Gastroesophageal sphincter (tissue), 4 donors: ENCODE data around the gene ST13. TPM values are rescaled to one million over a fixed set of nuclear protein-coding genes. Genes with fewer than 3 reads are reported as not detected.

Source experiments
- ATAC-seq: fragments of 150-250 bp; one replicate; pipeline ENCODE4 v1.9.1; 2016; ENCODE audit warnings: mild to moderate bottlenecking, moderate library complexity
- H3K27ac ChIP-seq, 4 donors: fragments of 200-600 bp; sonication (generic) in 3 of 4; 1 replicate in 3 of 4; 2 replicates in 1 of 4; pipeline ENCODE4 v1.5.1; 2016 to 2019
- H3K27me3 ChIP-seq: fragments of 200-600 bp; sonication (generic); one replicate; pipeline ENCODE4 v1.5.1; 2019
- H3K36me3 ChIP-seq, 2 donors: fragments of 200-600 bp; sonication (generic); one replicate each; pipeline ENCODE4 v1.5.1; 2019; ENCODE audit warnings: control low read depth in 1 of 2
- H3K4me1 ChIP-seq, 3 donors: fragments of 200-600 bp; sonication (generic); 1 replicate in 2 of 3; 2 replicates in 1 of 3; pipeline ENCODE4 v1.5.1; 2016 to 2019; ENCODE audit warnings: control low read depth in 2 of 3
- H3K4me3 ChIP-seq, 2 donors: fragments of 200-600 bp; sonication (generic); one replicate each; pipeline ENCODE4 v1.5.1; 2019; ENCODE audit warnings: mild to moderate bottlenecking in 1 of 2, moderate library complexity in 1 of 2
- H3K9me3 ChIP-seq, 3 donors: fragments of 200-600 bp; sonication (generic); one replicate each; pipeline ENCODE4 v1.5.1; 2017 to 2019; ENCODE audit warnings: control low read depth in 2 of 3
- EP300 ChIP-seq: sonication (generic); formaldehyde crosslinking; IDR thresholded peaks from one replicate; pipeline ENCODE4 v1.6.1; 2017; ENCODE audit warnings: antibody characterized with exemption, mild to moderate bottlenecking
- POLR2A ChIP-seq, 2 donors: fragments of 450-650 bp; IDR thresholded peaks; one replicate each; pipeline ENCODE4 v1.6.1; 2017; ENCODE audit warnings: antibody characterized with exemption in 2 of 2, mild to moderate bottlenecking in 2 of 2, moderate library complexity in 1 of 2
- POLR2AphosphoS5 ChIP-seq: sonication (generic); formaldehyde crosslinking; IDR thresholded peaks from one replicate; pipeline ENCODE4 v1.6.1; 2017; ENCODE audit warnings: antibody characterized with exemption
- WGBS, 2 donors: methylation state at CpG; one replicate each; pipeline ENCODE4 v1.1.5; 2018; ENCODE audit warnings: low coverage in 1 of 2; 5-methylcytosine and 5-hydroxymethylcytosine counted together
- total RNA-seq, 4 donors: library from RNA; depleted of rRNA; stranded (reverse); fragments of >200 nt; gene quantifications; one replicate each; pipeline ENCODE4 v1.1.0, GENCODE V29; 2016
- TF ChIP-seq, protein P1 (sequence below), 4 experiments: fragments of 200-600 bp in 2 of 4; fragments of 450-650 bp in 2 of 4; sonication (generic) in 1 of 4; IDR thresholded peaks; one replicate each; pipeline ENCODE4 v1.5.1; 2017 to 2019; ENCODE audit warnings: antibody characterized with exemption in 4 of 4, mild to moderate bottlenecking in 2 of 4, moderate library complexity in 2 of 4

Gene ST13
- total RNA-seq, 4 donors from 2014 or later = 179 to 239 (median 211) TPM

DNA sequence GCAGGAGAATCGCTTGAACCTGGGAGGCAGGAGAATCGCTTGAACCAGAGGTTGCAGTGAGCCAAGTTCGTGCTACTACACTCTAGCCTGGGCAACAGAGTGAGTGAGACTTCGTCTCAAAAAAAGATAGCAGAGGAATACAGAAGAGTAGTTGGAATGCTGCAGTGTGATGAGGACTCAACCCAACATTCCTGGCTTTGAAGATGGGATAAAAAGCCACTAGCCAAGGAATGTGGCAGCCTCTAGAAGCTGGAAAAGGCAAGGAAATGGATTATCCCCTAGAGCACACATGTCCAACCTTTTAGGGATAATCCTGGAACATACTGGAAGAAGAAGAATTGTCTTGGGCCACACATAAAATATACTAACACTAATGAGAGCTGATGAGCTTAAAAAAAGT, 51.2 kb downstream of the ST13 start:
- Histone ChIP-seq H3K27me3 (no peaks in the 10 kb centered on the region), H3K36me3 (no peaks in the 10 kb centered on the region), H3K4me3 (no peak overlapping the region), H3K9me3 (no peaks in the 10 kb centered on the region), H3K4me1 (peaks cover 0 to 6% (median 0%) of the 10 kb centered on the region in 3 donors), H3K27ac (no peak overlapping the region)
- no peak for ATAC-seq
- WGBS, 2 donors = 90 to 91% methylated on average over 2 to 4 of the region's 4 CpGs
- TF ChIP-seq, protein P1, sequence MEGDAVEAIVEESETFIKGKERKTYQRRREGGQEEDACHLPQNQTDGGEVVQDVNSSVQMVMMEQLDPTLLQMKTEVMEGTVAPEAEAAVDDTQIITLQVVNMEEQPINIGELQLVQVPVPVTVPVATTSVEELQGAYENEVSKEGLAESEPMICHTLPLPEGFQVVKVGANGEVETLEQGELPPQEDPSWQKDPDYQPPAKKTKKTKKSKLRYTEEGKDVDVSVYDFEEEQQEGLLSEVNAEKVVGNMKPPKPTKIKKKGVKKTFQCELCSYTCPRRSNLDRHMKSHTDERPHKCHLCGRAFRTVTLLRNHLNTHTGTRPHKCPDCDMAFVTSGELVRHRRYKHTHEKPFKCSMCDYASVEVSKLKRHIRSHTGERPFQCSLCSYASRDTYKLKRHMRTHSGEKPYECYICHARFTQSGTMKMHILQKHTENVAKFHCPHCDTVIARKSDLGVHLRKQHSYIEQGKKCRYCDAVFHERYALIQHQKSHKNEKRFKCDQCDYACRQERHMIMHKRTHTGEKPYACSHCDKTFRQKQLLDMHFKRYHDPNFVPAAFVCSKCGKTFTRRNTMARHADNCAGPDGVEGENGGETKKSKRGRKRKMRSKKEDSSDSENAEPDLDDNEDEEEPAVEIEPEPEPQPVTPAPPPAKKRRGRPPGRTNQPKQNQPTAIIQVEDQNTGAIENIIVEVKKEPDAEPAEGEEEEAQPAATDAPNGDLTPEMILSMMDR (IDR thresholded peaks at IDR 0.05) = no peak
- no peak for TF ChIP-seq EP300
- TF ChIP-seq POLR2AphosphoS5 = no peak
- TF ChIP-seq POLR2A (IDR thresholded peaks at IDR 0.05) = no peak

DNA sequence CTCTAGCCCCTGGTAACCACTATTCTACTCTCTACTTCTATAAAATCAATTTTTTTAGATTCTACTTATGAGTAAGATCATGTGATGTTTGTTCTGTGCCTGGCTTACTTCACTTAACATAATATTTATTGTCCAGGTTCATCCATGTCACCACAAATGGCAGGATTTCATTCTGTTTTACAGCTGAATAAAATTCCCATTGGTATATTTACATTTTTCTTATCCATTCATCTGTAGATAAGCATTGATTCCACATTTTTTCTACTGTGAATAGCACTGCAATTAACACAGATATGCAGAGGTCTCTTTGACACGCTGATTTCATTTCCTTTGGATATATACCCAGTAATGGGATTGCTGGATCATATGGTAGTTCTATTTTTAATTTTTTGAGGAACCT, 53.1 kb downstream of the ST13 start:
- no peaks in the 10 kb centered on the region for H3K27me3 ChIP-seq
- H3K36me3 ChIP-seq = peaks cover 0 to under 1% of the 10 kb centered on the region in 2 donors
- H3K4me3 ChIP-seq = no peak overlapping the region
- no peak for ATAC-seq
- no peak overlapping the region for H3K27ac ChIP-seq
- H3K9me3 ChIP-seq = no peaks in the 10 kb centered on the region
- peaks cover 0 to 1% (median 0%) of the 10 kb centered on the region in 3 donors for H3K4me1 ChIP-seq
- no peak for TF ChIP-seq POLR2A (IDR thresholded peaks at IDR 0.05)
- TF ChIP-seq EP300 = no peak
- TF ChIP-seq, protein P1 (IDR thresholded peaks at IDR 0.05) = no peak
- TF ChIP-seq POLR2AphosphoS5 = no peak
- WGBS, 2 donors = 50 to 75% methylated on average over 1 of the region's 1 CpG

DNA sequence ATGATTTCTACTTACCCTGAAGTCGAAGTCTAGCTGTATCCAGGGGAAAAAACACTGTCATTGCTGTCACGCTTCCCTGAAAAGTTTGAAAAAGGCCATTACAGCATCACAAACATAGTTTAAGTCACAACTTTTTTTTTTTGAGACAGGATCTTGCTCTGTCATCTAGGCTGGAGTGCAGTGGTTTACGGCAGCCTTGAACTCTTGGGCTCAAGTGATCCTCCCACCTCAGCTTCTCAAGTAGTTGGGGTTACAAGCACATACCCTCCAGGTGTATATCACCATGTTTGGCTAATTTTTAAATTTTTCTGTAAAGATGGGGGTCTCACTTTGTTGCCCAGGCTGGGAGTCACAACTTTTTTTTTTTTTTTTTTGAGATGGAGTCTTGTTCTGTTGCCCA, 57.4 kb downstream of the ST13 start:
- ATAC-seq = no peak
- Histone ChIP-seq H3K27ac (no peak overlapping the region), H3K4me1 (no peaks in the 10 kb centered on the region), H3K36me3 (peaks cover 0 to 37% of the 10 kb centered on the region in 2 donors), H3K4me3 (no peak overlapping the region), H3K9me3 (no peaks in the 10 kb centered on the region), H3K27me3 (no peaks in the 10 kb centered on the region)
- 78 to 99% methylated on average over 3 of the region's 3 CpGs for WGBS, 2 donors
- TF ChIP-seq POLR2A (IDR thresholded peaks at IDR 0.05) = no peak
- TF ChIP-seq, protein P1 (IDR thresholded peaks at IDR 0.05) = no peak
- TF ChIP-seq POLR2AphosphoS5 = no peak
- no peak for TF ChIP-seq EP300

DNA sequence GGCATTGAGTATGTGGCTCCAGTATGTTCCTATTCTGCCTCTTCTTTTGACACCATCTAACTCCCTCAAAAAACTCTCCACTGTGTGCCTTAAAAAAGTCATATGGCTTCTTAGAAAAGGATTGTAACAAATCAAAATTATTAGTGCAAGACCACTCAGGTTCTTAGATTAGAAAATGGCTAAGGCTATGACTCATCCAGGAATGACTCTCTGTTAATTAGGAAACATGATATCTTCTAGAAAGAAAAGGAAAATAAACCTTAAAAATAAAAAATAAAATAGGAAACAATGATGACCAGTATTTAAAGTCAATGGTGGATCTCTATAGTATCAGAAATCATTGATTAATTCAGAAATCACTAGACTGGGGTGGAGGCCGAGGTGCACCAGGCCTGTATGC, 59.0 kb downstream of the ST13 start:
- Histone ChIP-seq H3K27me3 (no peaks in the 10 kb centered on the region), H3K9me3 (no peaks in the 10 kb centered on the region), H3K27ac (no peak overlapping the region), H3K4me3 (no peak overlapping the region), H3K36me3 (peaks cover 0 to 48% of the 10 kb centered on the region in 2 donors), H3K4me1 (no peaks in the 10 kb centered on the region)
- no peak for TF ChIP-seq EP300
- no peak for TF ChIP-seq POLR2AphosphoS5
- no peak for TF ChIP-seq POLR2A (IDR thresholded peaks at IDR 0.05)
- TF ChIP-seq, protein P1 (IDR thresholded peaks at IDR 0.05) = no peak
- ATAC-seq = no peak
- 100% methylated on average over 1 of the region's 1 CpG for whole genome bisulfite sequencing, 2 donors

DNA sequence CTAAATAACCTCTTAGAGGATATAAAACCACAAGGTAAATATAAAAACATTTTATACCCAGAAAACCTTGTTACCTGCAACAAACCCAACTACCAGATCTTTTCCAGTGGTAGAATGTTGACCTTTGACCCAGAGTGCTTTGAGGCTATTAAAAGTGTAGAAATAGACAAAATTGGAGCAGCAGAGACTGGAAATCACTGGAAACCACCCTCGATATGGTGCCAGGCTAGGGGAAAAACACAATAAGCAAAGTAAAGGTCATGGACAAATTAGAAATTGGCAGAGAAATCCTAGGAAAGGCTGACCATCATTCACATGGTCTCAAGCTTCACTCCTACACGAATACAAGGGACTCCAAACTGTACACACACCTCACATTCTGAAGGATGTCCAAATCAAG, 64.0 kb downstream of the ST13 start:
- H3K27me3 ChIP-seq = no peaks in the 10 kb centered on the region
- H3K36me3 ChIP-seq = peaks cover 0 to 75% of the 10 kb centered on the region in 2 donors
- no peaks in the 10 kb centered on the region for H3K4me1 ChIP-seq
- no peak overlapping the region for H3K4me3 ChIP-seq
- H3K9me3 ChIP-seq = no peaks in the 10 kb centered on the region
- no peak for ATAC-seq
- TF ChIP-seq POLR2AphosphoS5 (no peak), POLR2A (IDR thresholded peaks at IDR 0.05) (no peak), EP300 (no peak)
- TF ChIP-seq, protein P1 (IDR thresholded peaks at IDR 0.05) = no peak
- H3K27ac ChIP-seq = no peak overlapping the region
- WGBS, 2 donors = 82 to 88% methylated on average over 2 of the region's 2 CpGs
